Caco-2 (cell line): ENCODE data around the gene SCAMP4. TPM values are rescaled to one million over a fixed set of nuclear protein-coding genes. Genes with fewer than 3 reads are reported as not detected.

Source experiments
- BruUV-seq: library from RNA; stranded (reverse); fragments of 400-500 nt; replicated peaks from 2 replicates; lab custom pipeline; 2021; lab: Mats Ljungman, UMichigan
- CTCF ChIA-PET: fragments of 300-600 bp; sonication (Branson Sonifier 250); formaldehyde crosslinking; loops from one replicate; lab custom pipeline; 2022; ENCODE audit warnings: antibody characterized with exemption; lab: Charles Lee
- POLR2A ChIA-PET: fragments of 300-600 bp; sonication (Branson Sonifier 250); formaldehyde crosslinking; loops from one replicate; lab custom pipeline; 2022; ENCODE audit warnings: antibody characterized with exemption; lab: Charles Lee
- DNase-seq, 2 experiments: peaks; one replicate each; pipeline versions ENCODE4 v3.0.0 to v3.0.0-alpha.2; 2020 to 2022
- H3K27me3 ChIP-seq: replicated peaks from 2 replicates; pipeline ENCODE4 v1.6.0; 2011; ENCODE audit warnings: low read length; ENCODE audit not compliant: control insufficient read depth, insufficient read depth
- H3K36me3 ChIP-seq: 2 replicates; pipeline ENCODE4 v1.5.1; 2011; ENCODE audit warnings: low read length; ENCODE audit not compliant: control insufficient read depth, insufficient read depth
- H3K4me1 ChIP-seq: fragments of 250-450 bp; sonication (Bioruptor Pico); 2 replicates; pipeline ENCODE4 v1.5.1; 2020; ENCODE audit warnings: mild to moderate bottlenecking
- H3K4me3 ChIP-seq: 2 replicates; pipeline ENCODE4 v1.5.1; 2011; ENCODE audit warnings: low read depth, mild to moderate bottlenecking, control low read depth, low read length
- H3K9me3 ChIP-seq: fragments of 250-450 bp; sonication (Bioruptor Pico); 2 replicates; pipeline ENCODE4 v1.5.1; 2020; ENCODE audit warnings: mild to moderate bottlenecking, moderate library complexity
- H3K27ac Mint-ChIP-seq: one replicate; pipeline ENCODE4 v1.8.0; 2022; ENCODE audit warnings: mixed read lengths; ENCODE audit not compliant: unreplicated experiment
- H3K27me3 Mint-ChIP-seq: one replicate; pipeline ENCODE4 v1.8.0; 2022; ENCODE audit warnings: mixed read lengths; ENCODE audit not compliant: insufficient read depth, unreplicated experiment
- H3K36me3 Mint-ChIP-seq: one replicate; pipeline ENCODE4 v1.8.0; 2022; ENCODE audit warnings: mild to moderate bottlenecking, mixed read lengths; ENCODE audit not compliant: insufficient read depth, unreplicated experiment
- H3K4me1 Mint-ChIP-seq: one replicate; pipeline ENCODE4 v1.8.0; 2022; ENCODE audit warnings: low read depth, mixed read lengths; ENCODE audit not compliant: unreplicated experiment
- H3K4me3 Mint-ChIP-seq: one replicate; pipeline ENCODE4 v1.8.0; 2022; ENCODE audit warnings: mild to moderate bottlenecking, moderate library complexity, mixed read lengths; ENCODE audit not compliant: unreplicated experiment
- H3K9me3 Mint-ChIP-seq: one replicate; pipeline ENCODE4 v1.8.0; 2022; ENCODE audit warnings: mixed read lengths; ENCODE audit not compliant: unreplicated experiment
- intact Hi-C: fragments of 100-400 bp; cut with micrococcal nuclease; formaldehyde crosslinking; loops from one replicate; pipeline ENCODE4 v1.10.0; 2022; ENCODE audit not compliant: unreplicated experiment
- total RNA-seq: library from RNA; stranded (reverse); gene quantifications from 2 replicates; pipeline ENCODE4 v1.2.3, GENCODE V29; 2022
- TF ChIP-seq, protein P1 (sequence below), 2 experiments: fragments of 200-600 bp in 1 of 2; IDR thresholded peaks; 1 replicate in 1 of 2; 2 replicates in 1 of 2; pipeline versions ENCODE4 v1.5.1 to v1.8.0; 2011 to 2022; ENCODE audit warnings: antibody characterized with exemption in 1 of 2, control low read depth in 1 of 2, inconsistent platforms in 1 of 2, low read depth in 1 of 2, low read length in 1 of 2, mild to moderate bottlenecking in 1 of 2, moderate library complexity in 1 of 2; ENCODE audit not compliant: insufficient read depth in 1 of 2, severe bottlenecking in 1 of 2, unreplicated experiment in 1 of 2

Gene SCAMP4
- total RNA-seq, 1 experiment from 2014 or later = 84.1 TPM

DNA sequence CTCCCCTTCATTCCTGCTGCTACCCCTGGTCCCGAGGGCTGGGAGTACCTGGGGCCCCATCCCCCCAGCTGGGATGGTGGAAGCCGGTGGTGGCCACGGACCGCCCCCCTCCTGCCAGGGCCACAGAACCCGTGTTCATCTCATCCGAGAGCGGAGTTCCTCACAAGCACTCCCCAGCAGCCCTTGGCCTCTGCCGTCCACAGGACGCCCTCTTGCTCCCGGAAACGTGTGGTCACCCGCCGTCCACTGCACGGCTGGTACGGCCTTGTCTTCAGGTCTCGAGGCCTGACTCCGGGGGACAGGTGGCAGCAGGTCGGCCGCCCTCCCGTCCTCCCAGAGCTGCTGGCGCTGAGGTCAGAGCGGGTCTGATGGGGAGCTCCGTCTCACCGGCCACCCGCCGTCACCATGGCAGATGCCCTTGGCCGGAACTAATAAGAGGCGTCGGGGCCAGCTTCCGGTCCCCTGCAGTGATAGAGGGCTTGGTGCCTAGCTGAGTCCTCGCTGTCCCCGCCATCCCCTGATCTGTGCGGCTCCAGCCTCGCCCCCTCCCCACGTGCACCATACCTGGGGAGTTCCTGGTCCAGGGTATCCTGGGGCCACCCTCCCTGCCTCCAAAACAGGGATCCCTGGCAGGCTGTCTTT, 19.2 kb downstream of the SCAMP4 start:
- peaks cover 2% of the 10 kb centered on the region for H3K36me3 ChIP-seq
- peaks cover 44% of the 10 kb centered on the region for H3K36me3 Mint-ChIP-seq
- H3K27me3 Mint-ChIP-seq = no peaks in the 10 kb centered on the region
- BruUV-seq = no TSS peak
- H3K27me3 ChIP-seq = no peaks in the 10 kb centered on the region
- no peak overlapping the region for H3K4me3 Mint-ChIP-seq
- H3K9me3 ChIP-seq = no peaks in the 10 kb centered on the region
- no peak for DNase-seq
- H3K4me3 ChIP-seq = no peak overlapping the region
- intact Hi-C loops = no loop called here
- TF ChIP-seq, protein P1, sequence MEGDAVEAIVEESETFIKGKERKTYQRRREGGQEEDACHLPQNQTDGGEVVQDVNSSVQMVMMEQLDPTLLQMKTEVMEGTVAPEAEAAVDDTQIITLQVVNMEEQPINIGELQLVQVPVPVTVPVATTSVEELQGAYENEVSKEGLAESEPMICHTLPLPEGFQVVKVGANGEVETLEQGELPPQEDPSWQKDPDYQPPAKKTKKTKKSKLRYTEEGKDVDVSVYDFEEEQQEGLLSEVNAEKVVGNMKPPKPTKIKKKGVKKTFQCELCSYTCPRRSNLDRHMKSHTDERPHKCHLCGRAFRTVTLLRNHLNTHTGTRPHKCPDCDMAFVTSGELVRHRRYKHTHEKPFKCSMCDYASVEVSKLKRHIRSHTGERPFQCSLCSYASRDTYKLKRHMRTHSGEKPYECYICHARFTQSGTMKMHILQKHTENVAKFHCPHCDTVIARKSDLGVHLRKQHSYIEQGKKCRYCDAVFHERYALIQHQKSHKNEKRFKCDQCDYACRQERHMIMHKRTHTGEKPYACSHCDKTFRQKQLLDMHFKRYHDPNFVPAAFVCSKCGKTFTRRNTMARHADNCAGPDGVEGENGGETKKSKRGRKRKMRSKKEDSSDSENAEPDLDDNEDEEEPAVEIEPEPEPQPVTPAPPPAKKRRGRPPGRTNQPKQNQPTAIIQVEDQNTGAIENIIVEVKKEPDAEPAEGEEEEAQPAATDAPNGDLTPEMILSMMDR (IDR thresholded peaks at IDR 0.05; ENCODE audit: insufficient read depth in 1 of 2, low read depth in 1 of 2, low read length in 1 of 2, severe bottlenecking in 1 of 2, unreplicated experiment in 1 of 2) = no peak
- peaks cover 1% of the 10 kb centered on the region for H3K4me1 Mint-ChIP-seq
- CTCF ChIA-PET = no interaction called here
- POLR2A ChIA-PET = no interaction called here
- H3K9me3 Mint-ChIP-seq = no peaks in the 10 kb centered on the region
- no peak overlapping the region for H3K27ac Mint-ChIP-seq
- H3K4me1 ChIP-seq = no peaks in the 10 kb centered on the region

DNA sequence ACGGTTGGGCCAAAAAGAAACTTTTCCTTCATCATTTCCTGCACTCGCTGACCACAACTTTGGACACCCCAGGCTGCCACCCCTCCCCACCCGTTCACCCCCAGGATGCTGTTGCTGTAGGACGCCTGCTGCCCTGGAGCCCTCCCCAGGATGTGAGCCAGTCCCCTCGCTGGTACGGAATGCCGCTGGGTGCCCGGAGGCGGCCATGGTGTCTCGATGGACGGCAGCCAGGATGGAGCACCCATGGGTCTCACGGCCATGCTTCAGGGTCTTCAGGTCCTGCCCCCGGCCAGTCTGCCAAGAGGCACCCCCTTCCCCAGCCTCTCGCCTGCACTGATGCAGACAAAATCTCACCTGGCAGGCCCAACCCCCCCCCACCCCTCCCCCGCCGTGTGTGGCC, 20.3 kb downstream of the SCAMP4 start:
- BruUV-seq = TSS peak; percentile 76
- Histone ChIP-seq H3K36me3 (peaks cover 2% of the 10 kb centered on the region), H3K27me3 (no peaks in the 10 kb centered on the region), H3K9me3 (no peaks in the 10 kb centered on the region), H3K4me1 (peaks cover 5% of the 10 kb centered on the region; the same call in 1 of the 2 replicates), H3K4me3 (no peak overlapping the region)
- H3K4me3 Mint-ChIP-seq = no peak overlapping the region
- H3K9me3 Mint-ChIP-seq = no peaks in the 10 kb centered on the region
- TF ChIP-seq, protein P1 (IDR thresholded peaks at IDR 0.05; ENCODE audit: insufficient read depth in 1 of 2, low read depth in 1 of 2, low read length in 1 of 2, severe bottlenecking in 1 of 2, unreplicated experiment in 1 of 2) = no peak
- intact Hi-C loops = no loop called here
- CTCF ChIA-PET = no interaction called here
- no peak overlapping the region for H3K27ac Mint-ChIP-seq
- peaks cover 12% of the 10 kb centered on the region for H3K4me1 Mint-ChIP-seq
- no peak for DNase-seq
- H3K27me3 Mint-ChIP-seq = no peaks in the 10 kb centered on the region
- POLR2A ChIA-PET = no interaction called here
- H3K36me3 Mint-ChIP-seq = peaks cover 40% of the 10 kb centered on the region

DNA sequence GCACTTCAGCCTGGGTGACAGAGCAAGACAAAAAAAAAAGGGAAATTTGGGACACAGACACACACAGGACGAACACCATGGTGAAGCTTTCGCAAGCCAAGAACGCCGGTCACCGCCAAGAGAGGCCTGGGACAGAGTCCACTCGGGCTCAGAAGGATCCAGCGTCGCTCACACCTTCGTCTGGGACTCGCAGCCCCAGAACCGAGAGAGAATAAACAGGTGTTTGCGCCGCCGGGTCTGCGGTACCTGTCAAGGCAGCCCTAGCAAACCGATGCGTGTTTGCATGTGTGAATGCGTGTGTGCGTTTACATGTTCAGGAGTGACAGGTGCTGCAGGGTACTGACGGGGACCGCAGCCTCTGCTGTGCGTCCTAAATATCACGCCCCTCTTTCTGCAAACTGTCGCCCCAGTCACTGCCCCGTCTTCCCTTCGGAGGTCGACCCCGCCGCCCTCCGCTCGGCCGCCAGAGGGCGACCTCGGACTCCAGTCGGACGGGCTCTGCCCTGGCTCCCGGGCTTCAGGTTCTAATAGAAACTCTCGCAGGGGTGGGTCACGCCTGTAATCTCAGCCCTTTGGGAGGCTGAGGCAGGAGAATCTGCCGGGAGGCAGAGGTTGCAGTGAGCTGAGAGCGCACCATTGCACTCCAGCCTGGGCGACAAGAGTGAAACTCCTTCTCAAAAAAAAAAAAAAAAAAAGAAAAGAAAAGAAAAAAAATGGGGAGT, 24.0 kb downstream of the SCAMP4 start:
- Mint-ChIP-seq H3K4me1 (peaks cover 12% of the 10 kb centered on the region), H3K4me3 (peak overlapping the region; percentile 80), H3K9me3 (no peaks in the 10 kb centered on the region), H3K27ac (peak overlapping the region; percentile 53), H3K36me3 (peaks cover 29% of the 10 kb centered on the region), H3K27me3 (no peaks in the 10 kb centered on the region)
- TF ChIP-seq, protein P1 (IDR thresholded peaks at IDR 0.05; ENCODE audit: insufficient read depth in 1 of 2, low read depth in 1 of 2, low read length in 1 of 2, severe bottlenecking in 1 of 2, unreplicated experiment in 1 of 2) = peak; percentile 83 to 94
- intact Hi-C loops = loop anchor here (1.0 kb wide), 2 partner anchors 32 to 140 kb away; no protein-coding TSS in a partner anchor
- Histone ChIP-seq H3K9me3 (peaks cover 6% of the 10 kb centered on the region), H3K4me3 (peak overlapping the region; percentile 44), H3K36me3 (no peaks in the 10 kb centered on the region), H3K4me1 (peaks cover 5% of the 10 kb centered on the region; the same call in 1 of the 2 replicates), H3K27me3 (no peaks in the 10 kb centered on the region)
- CTCF ChIA-PET = interaction anchor here (0.6 to 1.1 kb wide), 4 partner anchors 28 to 1803 kb away, joined by 3 read pairs; no protein-coding TSS in a partner anchor
- POLR2A ChIA-PET = no interaction called here
- DNase-seq = peak; percentile 77 to 91
- no TSS peak for BruUV-seq
